ENCODE data around the gene RNF181. TPM values are rescaled to one million over a fixed set of nuclear protein-coding genes. Genes with fewer than 3 reads are reported as not detected.
A peak's percentile ranks its signal among the peaks of the same experiment; 100 is the strongest.

Gene RNF181
- total and polyA plus RNA-seq, 2 of the 13 experiments (the other 11 are each of a cell fraction or from before 2014, with no cell fraction given) = 224 to 578 TPM

GRCh38 chr2:85611705-85612587 is 16.4 kb downstream of the RNF181 start, which contains the start of gene C2orf68 (continued):
- 0 out of 2 replicates have a peak, but pooled peaks have one; percentile 10 for TF ChIP-seq ZNF281 (CRISPR knock-in tag; IDR thresholded peaks at IDR 0.05; ENCODE audit: borderline replicate concordance)
- TF ChIP-seq THYN1 (CRISPR knock-in tag; IDR thresholded peaks at IDR 0.05; ENCODE audit: borderline replicate concordance, low read depth) = no peak
- peak; percentile 63 for TF ChIP-seq U2AF1 (optimal IDR thresholded peaks at IDR 0.05; ENCODE audit: low read depth, low read length)
- TF ChIP-seq ZBTB43 (CRISPR knock-in tag; conservative IDR thresholded peaks at IDR 0.05) = 0 out of 2 replicates have a peak, but pooled peaks have one; percentile 70
- no peak; the same call in 1 of the 2 replicates for TF ChIP-seq ZNF629 (CRISPR knock-in tag; conservative IDR thresholded peaks at IDR 0.05)
- no peak for TF ChIP-seq NCOR1 (IDR thresholded peaks at IDR 0.05; ENCODE audit: borderline replicate concordance, low read length)
- no peak for TF ChIP-seq ZNF503 (CRISPR knock-in tag; IDR thresholded peaks at IDR 0.05)
- peak; percentile 96 for TF ChIP-seq ZFX (CRISPR knock-in tag; IDR thresholded peaks at IDR 0.05; ENCODE audit: low read depth)
- no peak for TF ChIP-seq ZBTB1 (CRISPR knock-in tag; IDR thresholded peaks at IDR 0.05; ENCODE audit: borderline replicate concordance)
- TF ChIP-seq ZNF766 (CRISPR knock-in tag; IDR thresholded peaks at IDR 0.05; ENCODE audit: borderline replicate concordance) = no peak
- 0 out of 2 replicates have a peak, but pooled peaks have one; percentile 37 for TF ChIP-seq CSRNP1 (CRISPR knock-in tag; IDR thresholded peaks at IDR 0.05)
- TF ChIP-seq GTF2F1 (IDR thresholded peaks at IDR 0.05; ENCODE audit: low read length) = no peak
- peak; percentile 77 for TF ChIP-seq ZBTB26 (CRISPR knock-in tag; IDR thresholded peaks at IDR 0.05; ENCODE audit: borderline replicate concordance)
- TF ChIP-seq TRIM24 (CRISPR knock-in tag; IDR thresholded peaks at IDR 0.05) = no peak
